Renal cortical epithelial cell (primary cell): ENCODE measurements around the gene TRIM69. TPM values are rescaled to one million over a fixed set of nuclear protein-coding genes. Genes with fewer than 3 reads are reported as not detected.
"Not testable (repeated sequence)": the region's sequence is repeated elsewhere in the genome, so short reads cannot be mapped to it uniquely, and the experiment has no call there.

Source experiments
- DNase-seq: peaks from one replicate; pipeline ENCODE4 v3.0.0-alpha.2; 2011; ENCODE audit warnings: low read depth
- total RNA-seq: library from RNA; depleted of rRNA; stranded (reverse); fragments of >200 nt; gene quantifications from 2 replicates; pipeline ENCODE4 v1.2.3, GENCODE V29; 2014

TRIM69 gene
- total RNA-seq, 1 donor from 2014 or later = 26.5 TPM

GRCh38 chr15:44716983-44717602, 19.2 kb upstream of the TRIM69 start:
- DNase-seq = no peak

DNA sequence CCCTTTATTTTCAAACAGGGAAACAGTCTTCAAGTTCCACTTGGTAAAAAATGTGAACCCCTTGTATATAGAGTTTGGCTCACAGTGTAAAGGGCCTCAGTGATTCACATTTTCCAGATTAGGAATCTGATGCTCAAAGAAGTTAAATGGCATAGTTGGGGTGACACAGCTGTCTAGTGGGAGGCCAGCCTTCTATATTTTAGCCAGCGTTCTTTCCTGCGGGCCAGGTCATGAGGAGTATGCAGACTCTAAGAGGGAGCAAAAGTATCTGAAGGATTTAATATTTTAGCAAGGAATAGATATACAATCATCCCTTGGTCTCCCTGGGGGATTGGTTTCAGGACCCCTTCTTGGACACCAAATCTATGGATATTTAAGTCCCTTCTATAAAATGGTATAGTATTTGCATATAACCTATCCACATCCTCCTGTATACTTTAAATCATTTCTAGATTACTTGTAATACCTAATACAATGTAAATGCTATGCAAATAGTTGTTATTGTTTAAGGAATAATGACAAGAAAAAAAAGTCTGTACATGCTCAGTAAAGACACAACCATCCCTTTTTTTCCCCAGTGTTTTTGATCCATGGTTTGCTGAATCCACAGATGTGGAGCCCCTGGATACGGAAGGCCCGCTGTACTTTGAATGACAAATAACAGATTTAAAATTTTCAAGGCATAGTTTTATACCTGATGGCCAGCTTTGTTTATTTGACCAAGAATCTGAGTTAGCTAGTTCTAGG, 18.0 kb upstream of the TRIM69 start:
- no peak for DNase-seq

GRCh38 chr15:44718927-44719292, 17.4 kb upstream of the TRIM69 start:
- DNase-seq = no peak

DNA sequence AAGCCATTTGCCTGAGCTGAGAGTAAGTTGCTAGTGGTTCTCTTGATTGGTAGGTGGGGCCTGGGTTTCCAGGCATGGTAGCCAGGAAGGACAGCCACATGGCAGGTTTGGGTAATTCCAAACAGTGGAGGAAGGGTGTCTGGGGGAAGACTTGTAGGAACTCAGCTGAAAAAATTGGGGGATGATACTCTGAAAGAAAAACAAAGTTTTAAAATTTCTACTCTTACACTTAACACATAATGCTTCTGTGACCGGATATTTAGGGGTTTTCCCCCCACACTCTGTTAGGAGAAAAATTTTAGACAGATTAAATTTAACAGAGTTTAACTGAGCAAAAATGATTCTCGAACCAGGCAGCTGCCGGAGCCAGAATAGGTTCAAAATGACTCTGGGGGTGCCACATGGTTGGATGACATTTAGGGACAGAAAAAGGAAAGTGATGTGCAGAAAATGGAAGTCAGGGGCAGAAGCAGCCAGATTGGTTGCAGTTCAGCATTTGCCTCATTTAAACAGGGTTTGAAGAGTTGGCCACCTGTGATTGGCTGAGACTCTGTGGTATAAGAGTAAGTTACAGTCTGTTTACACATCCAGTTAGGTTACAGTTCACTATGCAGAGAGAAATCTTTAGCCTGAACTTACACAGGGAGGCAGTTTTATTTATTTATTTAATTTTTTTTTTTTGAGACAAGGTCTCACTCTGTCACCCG, 16.9 kb upstream of the TRIM69 start:
- DNase-seq = no peak

DNA sequence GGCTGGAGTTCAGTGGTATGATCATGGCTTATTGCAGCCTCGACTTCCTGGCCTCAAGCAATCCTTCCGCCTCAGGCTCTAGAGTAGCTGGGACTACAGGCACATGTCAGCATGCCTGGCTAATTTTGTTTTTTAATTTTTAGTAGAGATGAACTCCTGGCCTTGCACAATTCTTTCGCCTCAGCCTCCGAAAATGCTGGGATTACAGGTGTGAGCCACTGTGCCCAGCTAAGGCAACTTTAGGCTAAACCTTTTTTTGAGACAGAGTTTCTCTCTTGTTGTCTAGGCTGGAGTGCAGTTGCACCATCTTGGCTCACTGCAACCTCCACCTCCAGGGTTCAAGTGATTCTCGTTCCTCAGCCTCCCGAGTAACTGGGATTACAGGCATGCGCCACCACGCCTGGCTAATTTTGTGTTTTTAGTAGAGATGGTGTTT, 16.3 kb upstream of the TRIM69 start:
- DNase-seq = not testable (repeated sequence)

DNA sequence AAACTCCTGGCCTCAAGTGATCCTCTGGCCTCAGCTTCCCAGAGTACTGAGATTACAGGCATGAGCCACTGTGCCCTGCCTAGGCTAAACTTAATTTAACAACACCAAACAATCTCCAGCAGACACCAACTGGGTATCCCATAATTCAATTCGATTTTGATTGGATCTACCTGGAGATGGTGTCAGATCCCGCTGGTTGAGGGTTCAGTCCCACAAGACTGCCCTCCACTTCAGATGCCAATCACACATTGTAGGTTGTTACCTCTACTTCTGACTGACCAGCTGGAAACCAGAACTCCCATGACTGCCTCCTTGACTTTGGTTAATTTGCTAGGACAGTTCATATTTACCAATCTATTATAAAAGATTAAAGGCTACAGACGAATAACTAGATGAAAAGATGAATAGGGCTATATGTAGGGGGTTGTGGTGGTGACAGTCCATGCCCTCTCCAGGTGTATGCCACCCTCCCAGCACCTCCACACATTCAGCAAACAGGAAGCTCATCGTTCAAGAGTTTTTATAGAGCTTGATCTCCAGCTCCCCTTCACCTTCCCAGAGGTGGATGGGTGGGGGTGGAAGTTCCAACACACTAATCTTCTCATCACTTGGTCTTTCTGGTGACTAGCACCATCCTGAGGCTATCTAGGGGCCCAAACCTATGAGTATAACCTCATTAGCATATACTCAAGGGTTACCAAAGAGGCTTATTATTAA, 15.7 kb upstream of the TRIM69 start:
- DNase-seq = no peak

- no peak for DNase-seq
These were observed 14.3 kb upstream of the TRIM69 start for GRCh38 chr15:44722011-44722410.

- no peak for DNase-seq
These were observed 10.2 kb upstream of the TRIM69 start for GRCh38 chr15:44726136-44726535.

DNA sequence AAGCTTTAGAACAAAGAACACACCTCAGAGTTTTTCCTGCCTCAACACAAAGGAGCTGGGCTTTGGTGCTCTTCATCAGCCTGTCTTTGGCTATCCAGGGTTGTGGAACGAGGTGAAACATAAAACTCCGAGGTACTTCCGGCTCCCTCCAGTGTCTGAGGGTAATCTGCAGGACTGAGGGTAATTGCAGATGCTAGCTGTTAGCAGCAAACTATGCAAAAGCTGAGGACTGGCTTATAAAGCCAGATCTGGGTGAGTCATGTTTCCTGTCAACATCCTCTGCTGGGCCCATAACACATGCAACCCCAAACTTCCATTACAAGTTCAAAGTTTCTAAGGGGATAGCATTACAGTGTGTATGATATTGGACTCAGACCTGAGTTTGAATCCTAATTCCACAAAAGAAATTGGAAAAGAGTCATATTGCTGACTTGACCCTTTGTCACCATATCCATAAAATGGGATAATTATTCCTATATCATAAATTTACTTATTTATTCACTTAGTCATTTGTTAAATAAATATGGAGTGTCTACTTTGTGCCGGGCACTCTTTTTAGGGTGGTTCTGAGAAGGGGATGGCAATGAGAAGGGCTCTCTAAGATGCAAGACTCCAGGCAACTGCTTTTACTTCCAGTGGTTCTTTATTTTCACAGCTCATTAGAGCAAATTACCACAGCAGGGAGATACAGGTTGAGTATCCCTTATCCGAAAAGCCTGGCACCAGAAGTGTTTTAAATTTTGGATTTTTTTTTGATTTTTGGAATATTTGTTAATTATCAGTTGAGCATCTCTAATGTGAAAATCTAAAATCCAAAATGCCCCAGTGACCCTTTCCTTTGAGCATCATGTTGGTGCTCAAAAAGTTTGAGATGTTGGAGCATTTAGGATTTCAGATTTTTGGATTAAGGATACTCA, 9.5 kb upstream of the TRIM69 start:
- DNase-seq = peak; percentile 92

DNA sequence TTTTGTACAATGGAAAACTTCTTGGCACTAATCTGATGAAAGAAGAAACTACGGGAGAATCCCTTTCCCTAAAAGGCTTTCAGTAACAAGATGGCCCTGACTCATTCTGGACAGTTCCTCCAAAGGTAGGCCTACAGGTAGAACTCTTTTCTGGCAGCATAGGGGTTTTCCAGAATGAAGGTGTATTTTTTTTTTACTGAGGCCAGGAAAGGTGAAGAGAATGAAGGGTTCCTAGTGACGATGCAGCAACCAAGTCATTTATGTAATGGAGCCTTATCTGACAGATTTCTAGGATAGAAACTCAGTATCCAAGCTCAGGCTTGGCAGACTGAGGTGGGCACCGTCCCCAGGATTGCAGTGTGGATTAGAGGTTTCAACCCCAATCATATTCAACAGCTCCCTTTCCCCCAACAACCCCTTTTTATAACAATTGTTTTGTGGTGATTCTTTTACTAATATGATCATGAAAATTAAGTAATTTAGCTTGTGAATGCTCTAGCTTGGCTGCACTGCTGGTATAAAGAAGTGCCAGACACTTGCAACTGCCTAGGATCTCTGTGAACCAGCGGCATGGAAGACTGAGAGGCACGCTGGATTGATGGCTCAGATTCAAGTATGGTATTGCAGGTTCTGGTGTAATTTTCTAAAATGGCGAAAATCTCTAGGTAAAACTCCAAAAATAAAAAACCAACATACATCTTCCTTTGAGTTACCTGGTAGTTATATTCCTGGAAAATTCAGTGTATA, 8.7 kb upstream of the TRIM69 start:
- no peak for DNase-seq

- not testable (repeated sequence) for DNase-seq
These were observed 8.1 kb upstream of the TRIM69 start for GRCh38 chr15:44728232-44728575.

GRCh38 chr15:44728576-44729407, 7.5 kb upstream of the TRIM69 start:
- peak; percentile 98 for DNase-seq

GRCh38 chr15:44729408-44730127, 6.8 kb upstream of the TRIM69 start:
- no peak for DNase-seq

GRCh38 chr15:44734839-44735481, 1.4 kb upstream of the TRIM69 start:
- DNase-seq = no peak

DNA sequence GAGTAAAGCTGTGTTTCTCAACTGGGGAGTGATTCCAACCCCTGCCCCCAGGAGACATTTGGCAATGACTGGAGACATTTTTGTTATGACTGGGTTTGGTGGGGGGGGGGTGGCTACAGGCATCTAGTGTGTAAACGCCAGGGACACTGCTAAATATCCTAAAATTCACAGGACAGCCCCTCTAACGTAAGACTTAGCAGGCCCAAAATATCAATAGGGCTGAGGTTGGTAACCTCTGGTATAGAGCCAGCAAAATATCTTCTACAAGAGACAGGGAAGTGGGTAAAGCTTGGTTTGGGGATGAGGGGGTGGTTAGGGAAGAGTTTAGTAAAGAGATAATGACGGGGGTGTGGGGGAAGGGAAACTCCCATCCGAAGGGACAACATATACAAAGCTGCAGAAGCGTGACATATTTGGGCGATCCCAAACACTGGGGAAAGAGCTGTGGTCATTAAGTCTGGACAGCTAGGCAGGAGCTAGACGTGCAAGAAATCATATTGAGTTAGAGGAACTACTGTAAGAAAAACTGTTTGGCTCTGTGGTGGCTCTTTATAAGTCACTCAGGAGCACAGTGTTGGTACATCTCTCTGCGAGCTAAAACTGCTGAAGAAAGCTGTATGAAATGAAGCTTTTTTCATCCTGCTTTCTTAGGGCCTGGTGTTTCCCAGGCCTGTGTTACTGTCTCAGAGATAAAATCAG, 697 bp upstream of the TRIM69 start:
- DNase-seq = no peak

- DNase-seq = peak; percentile 70
These were observed 2.1 kb downstream of the TRIM69 start for GRCh38 chr15:44738340-44738984.

- not testable (repeated sequence) for DNase-seq
These were observed 3.0 kb downstream of the TRIM69 start for GRCh38 chr15:44739222-44739847.
